ENCODE measurements around the gene IRAK2. TPM values are rescaled to one million over a fixed set of nuclear protein-coding genes. Genes with fewer than 3 reads are reported as not detected.

The IRAK2 gene
- polyA plus RNA-seq, 2 of the 4 experiments (the other 2 are of a cell fraction) = 7.9 to 12.5 TPM

DNA sequence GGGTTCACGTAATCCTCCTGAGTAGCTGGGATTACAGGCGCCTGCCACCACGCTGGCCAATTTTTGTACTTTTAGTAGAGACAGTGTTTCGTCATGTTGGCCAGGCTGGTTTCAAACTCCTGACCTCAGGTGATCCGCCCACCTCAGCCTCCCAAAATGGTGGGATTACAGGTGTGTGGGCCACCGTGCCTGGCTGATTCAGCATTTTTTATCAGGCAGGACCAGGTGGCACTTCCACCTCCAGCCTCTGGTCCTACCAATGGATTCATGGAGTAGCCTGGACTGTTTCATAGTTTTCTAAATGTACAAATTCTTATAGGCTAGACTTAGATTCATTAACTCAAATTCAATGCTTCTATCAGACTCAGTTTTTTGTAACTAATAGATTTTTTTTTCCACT, 13.7 kb upstream of the IRAK2 start:
- no peak for FAIRE-seq

GRCh38 chr3:10154335-10155122, 10.2 kb upstream of the IRAK2 start:
- TF ChIP-seq RAD21 (conservative IDR thresholded peaks at IDR 0.05 in 1 of 2, IDR thresholded peaks at IDR 0.05 in 1 of 2) = no peak
- TF ChIP-seq MAX (IDR thresholded peaks at IDR 0.05) = no peak
- CTCF ChIA-PET = no interaction called here
- peak; percentile 10 to 47; a peak in 3 of 6 replicates for ATAC-seq
- H3K4me1 ChIP-seq = no peaks in the 10 kb centered on the region
- no peak overlapping the region for H3K27ac ChIP-seq
- no peak for FAIRE-seq
- no peak overlapping the region for H3K4me2 ChIP-seq
- WGBS (ENCODE audit: missing lambda C conversion rate) = 89% methylated on average over 14 of the region's 14 CpGs
- no peak overlapping the region for H3K4me3 ChIP-seq
- POLR2A ChIA-PET = interaction anchor here (0.6 to 0.7 kb wide), 2 partner anchors 174 to 259 kb away, joined by 3 to 7 read pairs; no protein-coding TSS in a partner anchor
- no peak for DNase-seq (ENCODE audit: low read depth in 1 of 2, low spot score in 1 of 2)
- no peaks in the 10 kb centered on the region for H3K9me3 ChIP-seq

More for the DNA sequence above, 13.7 kb upstream of the IRAK2 start:
- WGBS (ENCODE audit: missing lambda C conversion rate) = 81% methylated on average over 6 of the region's 6 CpGs
- H3K4me2 ChIP-seq = no peak overlapping the region
- TF ChIP-seq MAFK (IDR thresholded peaks at IDR 0.05; ENCODE audit: partially characterized antibody) (peak; percentile 85), HDAC2 (IDR thresholded peaks at IDR 0.05) (no peak)
- DNase-seq (ENCODE audit: low read depth in 1 of 2, low spot score in 1 of 2) (no peak), ATAC-seq (no peak)
- H3K27ac ChIP-seq = no peak overlapping the region
- no peaks in the 10 kb centered on the region for H3K4me1 ChIP-seq
- POLR2A ChIA-PET = interaction anchor here (0.9 kb wide), 1 partner anchor 9 kb away, joined by 3 read pairs; no protein-coding TSS in a partner anchor
- H3K4me3 ChIP-seq = no peak overlapping the region
- CTCF ChIA-PET = interaction anchor here (2.1 kb wide), 1 partner anchor 9 kb away, joined by 9 read pairs; the partner anchor contains the start of gene VHL
- no peaks in the 10 kb centered on the region for H3K9me3 ChIP-seq

DNA sequence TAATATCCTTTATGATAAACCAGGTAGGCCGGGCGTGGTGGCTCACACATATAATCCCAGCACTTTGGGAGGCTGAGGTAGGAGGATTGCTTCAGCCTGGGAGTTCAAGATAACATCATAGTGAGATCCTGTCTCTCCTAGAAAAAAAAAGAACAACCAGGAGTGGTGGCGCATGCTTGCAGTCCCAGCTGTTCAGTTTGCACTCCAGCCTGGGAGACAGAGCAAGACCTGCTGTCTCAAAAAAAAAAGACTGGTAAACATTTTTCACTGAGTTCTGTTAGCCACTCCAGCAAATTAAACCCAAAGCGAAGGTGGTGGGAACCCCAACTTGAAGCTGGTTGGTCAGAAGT, 9.6 kb upstream of the IRAK2 start:
- TF ChIP-seq CHD2 (IDR thresholded peaks at IDR 0.05; ENCODE audit: low read length, partially characterized antibody) (no peak), EHF (CRISPR knock-in tag; IDR thresholded peaks at IDR 0.05) (no peak), CTCF (IDR thresholded peaks at IDR 0.05) (no peak)
- TF ChIP-seq, protein P1, sequence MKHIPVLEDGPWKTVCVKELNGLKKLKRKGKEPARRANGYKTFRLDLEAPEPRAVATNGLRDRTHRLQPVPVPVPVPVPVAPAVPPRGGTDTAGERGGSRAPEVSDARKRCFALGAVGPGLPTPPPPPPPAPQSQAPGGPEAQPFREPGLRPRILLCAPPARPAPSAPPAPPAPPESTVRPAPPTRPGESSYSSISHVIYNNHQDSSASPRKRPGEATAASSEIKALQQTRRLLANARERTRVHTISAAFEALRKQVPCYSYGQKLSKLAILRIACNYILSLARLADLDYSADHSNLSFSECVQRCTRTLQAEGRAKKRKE (CRISPR knock-in tag; IDR thresholded peaks at IDR 0.05; ENCODE audit: low read depth) = no peak
- ATAC-seq = peak; percentile 28 to 31; a peak in 3 of 6 replicates
- 96% methylated on average over 4 of the region's 4 CpGs for WGBS (ENCODE audit: missing lambda C conversion rate)
- FAIRE-seq = no peak
- Histone ChIP-seq H3K4me1 (no peaks in the 10 kb centered on the region), H3K4me2 (no peak overlapping the region), H3K9me3 (no peaks in the 10 kb centered on the region), H3K27ac (no peak overlapping the region), H3K4me3 (no peak overlapping the region)
- CTCF ChIA-PET = no interaction called here
- POLR2A ChIA-PET = no interaction called here
- no peak for DNase-seq (ENCODE audit: low read depth in 1 of 2, low spot score in 1 of 2)

- WGBS (ENCODE audit: missing lambda C conversion rate) = 87% methylated on average over 4 of the region's 4 CpGs
- POLR2A ChIA-PET = interaction anchor here (1.0 kb wide), 1 partner anchor 14 kb away, joined by 4 read pairs; the partner anchor contains the start of gene VHL
- H3K9me3 ChIP-seq = no peaks in the 10 kb centered on the region
- no peak overlapping the region for H3K27ac ChIP-seq
- no peak overlapping the region for H3K4me2 ChIP-seq
- CTCF ChIA-PET = interaction anchor here (0.6 kb wide), 1 partner anchor 95 kb away, joined by 3 read pairs; no protein-coding TSS in a partner anchor
- FAIRE-seq (no peak), DNase-seq (ENCODE audit: low read depth in 1 of 2, low spot score in 1 of 2) (no peak), ATAC-seq (peak; percentile 15 to 31; a peak in 1 of 6 replicates)
- TF ChIP-seq, protein P2, sequence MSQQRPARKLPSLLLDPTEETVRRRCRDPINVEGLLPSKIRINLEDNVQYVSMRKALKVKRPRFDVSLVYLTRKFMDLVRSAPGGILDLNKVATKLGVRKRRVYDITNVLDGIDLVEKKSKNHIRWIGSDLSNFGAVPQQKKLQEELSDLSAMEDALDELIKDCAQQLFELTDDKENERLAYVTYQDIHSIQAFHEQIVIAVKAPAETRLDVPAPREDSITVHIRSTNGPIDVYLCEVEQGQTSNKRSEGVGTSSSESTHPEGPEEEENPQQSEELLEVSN (IDR thresholded peaks at IDR 0.05; ENCODE audit: borderline replicate concordance, low read depth) = no peak
- TF ChIP-seq BHLHE40 (IDR thresholded peaks at IDR 0.05; ENCODE audit: low read depth, low read length) (no peak), MYC (IDR thresholded peaks at IDR 0.05; ENCODE audit: borderline replicate concordance, low read length) (no peak)
- no peak overlapping the region for H3K4me3 ChIP-seq
- H3K4me1 ChIP-seq = no peaks in the 10 kb centered on the region
Observed at GRCh38 chr3:10155658-10156057, 9.1 kb upstream of the IRAK2 start.

Data from A549 (cell line).